Stimulated activated effector memory CD8-positive, alpha-beta T cell treated with anti-CD3 and anti-CD28 coated beads, Interleukin-12 subunit alpha, Interleukin-12 subunit beta, amount 100 ng/mL, for 72 hours (primary cell): ENCODE data around the gene NECAB2.

ENCODE experiments used
- ATAC-seq: fragments of 150-1000 bp; cut with Tn5 transposase; 2 replicates; pipeline ENCODE4 v1.10.0; 2021
- DNase-seq, 2 donors: peaks; one replicate each; pipeline ENCODE4 v3.0.0; 2021 to 2022; ENCODE audit warnings: low spot score in 2 of 2
- H3K27ac Mint-ChIP-seq: one replicate; pipeline ENCODE4 v1.8.0; 2022; ENCODE audit warnings: mild to moderate bottlenecking, mixed read lengths
- H3K36me3 Mint-ChIP-seq: one replicate; pipeline ENCODE4 v1.8.0; 2022; ENCODE audit warnings: mild to moderate bottlenecking, mixed read lengths
- H3K4me1 Mint-ChIP-seq: one replicate; pipeline ENCODE4 v1.8.0; 2022; ENCODE audit warnings: mixed read lengths
- H3K4me3 Mint-ChIP-seq: one replicate; pipeline ENCODE4 v1.8.0; 2022; ENCODE audit warnings: mild to moderate bottlenecking, mixed read lengths
- H3K9me3 Mint-ChIP-seq: one replicate; pipeline ENCODE4 v1.8.0; 2022; ENCODE audit warnings: mixed read lengths

NECAB2 gene

DNA sequence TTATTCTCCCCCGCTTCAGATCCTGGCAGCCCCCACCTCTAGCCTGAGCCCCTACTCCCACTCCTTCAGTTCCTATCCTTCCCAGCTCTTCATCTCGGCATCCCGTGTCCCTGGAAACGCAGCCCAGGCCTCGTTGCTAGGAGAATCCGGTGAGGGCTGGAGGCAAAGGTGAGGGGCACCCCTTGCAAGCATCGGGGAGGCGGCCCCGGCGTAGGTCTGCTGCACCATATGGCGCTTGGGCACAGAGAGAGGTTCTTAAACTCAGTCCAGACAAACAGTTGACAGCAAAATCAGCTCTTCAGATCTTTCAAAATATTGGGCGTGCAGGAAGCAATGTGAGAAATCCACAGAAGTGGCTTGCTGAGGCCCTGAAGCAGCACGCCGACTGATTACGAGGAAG, 59.6 kb downstream of the NECAB2 start:
- DNase-seq = no peak
- Mint-ChIP-seq H3K27ac (no peak overlapping the region), H3K4me3 (no peak overlapping the region)

DNA sequence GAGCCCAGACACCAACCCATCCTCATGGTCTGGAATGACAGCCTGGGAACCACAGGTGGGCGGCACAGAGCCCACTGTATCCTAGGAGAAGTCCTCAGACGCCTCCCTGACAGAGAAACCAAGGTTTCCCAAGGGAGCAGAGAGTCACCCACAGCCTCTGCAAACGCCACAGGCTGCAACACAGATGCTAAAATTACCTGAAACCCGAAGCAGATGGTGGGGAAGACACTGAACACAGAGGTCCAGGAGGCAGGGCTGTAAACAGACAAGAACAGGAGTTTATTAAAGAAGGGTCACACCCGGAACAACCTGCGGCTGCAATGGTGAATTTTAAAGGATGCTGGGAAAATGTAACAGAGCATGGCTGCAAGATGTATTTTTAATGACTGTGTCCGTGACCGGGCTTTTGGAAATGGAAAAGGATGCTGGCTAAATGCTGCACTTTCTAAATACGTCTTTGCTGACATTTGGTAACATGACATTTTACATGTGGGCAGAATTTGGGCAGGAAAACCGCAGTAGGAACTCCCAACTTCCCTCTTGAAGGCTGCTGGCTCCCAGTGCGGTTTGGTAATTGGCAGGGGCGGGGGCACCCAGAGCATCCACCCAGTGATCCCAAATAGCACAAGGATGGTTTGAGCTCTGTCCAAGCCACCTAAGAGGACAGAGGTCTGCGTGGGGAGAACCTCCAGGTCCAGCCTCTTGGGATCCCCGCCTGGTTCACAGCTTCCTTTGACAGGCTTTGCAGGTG, 61.4 kb downstream of the NECAB2 start:
- no peak for ATAC-seq
- DNase-seq = no peak
- H3K9me3 Mint-ChIP-seq = no peaks in the 10 kb centered on the region
- no peak overlapping the region for H3K4me3 Mint-ChIP-seq
- no peaks in the 10 kb centered on the region for H3K36me3 Mint-ChIP-seq
- peaks cover 9% of the 10 kb centered on the region for H3K4me1 Mint-ChIP-seq
- H3K27ac Mint-ChIP-seq = no peak overlapping the region

More for the DNA sequence above, 59.6 kb downstream of the NECAB2 start:
- ATAC-seq = no peak
- Mint-ChIP-seq H3K4me1 (peaks cover 9% of the 10 kb centered on the region), H3K36me3 (no peaks in the 10 kb centered on the region), H3K9me3 (no peaks in the 10 kb centered on the region)

GRCh38 chr16:84031556-84031955, 63.5 kb downstream of the NECAB2 start:
- H3K4me3 Mint-ChIP-seq = no peak overlapping the region
- no peaks in the 10 kb centered on the region for H3K36me3 Mint-ChIP-seq
- DNase-seq (no peak), ATAC-seq (peak; percentile 27)
- H3K4me1 Mint-ChIP-seq = peaks cover 9% of the 10 kb centered on the region
- H3K9me3 Mint-ChIP-seq = no peaks in the 10 kb centered on the region
- no peak overlapping the region for H3K27ac Mint-ChIP-seq

GRCh38 chr16:84032458-84033178, 64.6 kb downstream of the NECAB2 start:
- Mint-ChIP-seq H3K4me3 (no peak overlapping the region), H3K4me1 (peaks cover 9% of the 10 kb centered on the region), H3K9me3 (no peaks in the 10 kb centered on the region), H3K27ac (no peak overlapping the region), H3K36me3 (no peaks in the 10 kb centered on the region)
- ATAC-seq = no peak
- no peak for DNase-seq

- H3K36me3 Mint-ChIP-seq = no peaks in the 10 kb centered on the region
- DNase-seq = no peak
- no peak for ATAC-seq
- no peaks in the 10 kb centered on the region for H3K9me3 Mint-ChIP-seq
- no peak overlapping the region for H3K4me3 Mint-ChIP-seq
- H3K27ac Mint-ChIP-seq = no peak overlapping the region
- H3K4me1 Mint-ChIP-seq = peaks cover 9% of the 10 kb centered on the region
Measured at GRCh38 chr16:84033251-84034195, 65.5 kb downstream of the NECAB2 start.

DNA sequence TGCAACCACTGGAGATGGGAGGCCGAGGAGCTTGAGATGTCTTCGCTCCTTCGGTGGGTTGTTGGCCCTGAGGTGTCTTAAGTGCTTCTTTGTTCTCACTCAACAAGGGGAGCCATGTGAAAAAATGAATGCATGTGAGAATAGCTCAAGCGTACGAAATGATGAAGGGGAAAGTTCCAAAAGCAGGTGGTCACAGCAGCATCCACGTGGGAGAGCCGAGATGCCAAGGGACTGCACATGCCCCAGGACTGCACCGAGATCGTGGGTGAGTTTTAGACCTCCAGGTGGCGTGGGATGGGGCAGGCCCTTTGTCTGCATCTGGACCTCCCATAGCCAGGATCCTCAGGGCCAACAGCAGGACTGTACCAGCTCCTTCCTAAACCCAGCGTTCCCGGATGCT, 66.5 kb downstream of the NECAB2 start:
- Mint-ChIP-seq H3K36me3 (no peaks in the 10 kb centered on the region), H3K4me3 (no peak overlapping the region), H3K4me1 (peaks cover 4% of the 10 kb centered on the region)

GRCh38 chr16:84036131-84036530, 68.1 kb downstream of the NECAB2 start:
- Mint-ChIP-seq H3K9me3 (no peaks in the 10 kb centered on the region), H3K36me3 (no peaks in the 10 kb centered on the region), H3K27ac (no peak overlapping the region), H3K4me1 (no peaks in the 10 kb centered on the region), H3K4me3 (no peak overlapping the region)
- no peak for DNase-seq
- no peak for ATAC-seq

More for the DNA sequence above, 66.5 kb downstream of the NECAB2 start:
- Mint-ChIP-seq H3K9me3 (no peaks in the 10 kb centered on the region), H3K27ac (no peak overlapping the region)
- no peak for DNase-seq
- ATAC-seq = no peak

GRCh38 chr16:84036982-84037425, 69.0 kb downstream of the NECAB2 start:
- no peaks in the 10 kb centered on the region for H3K4me1 Mint-ChIP-seq
- H3K36me3 Mint-ChIP-seq = no peaks in the 10 kb centered on the region
- H3K4me3 Mint-ChIP-seq = no peak overlapping the region

GRCh38 chr16:84038469-84038868, 70.4 kb downstream of the NECAB2 start:
- Mint-ChIP-seq H3K4me1 (no peaks in the 10 kb centered on the region), H3K36me3 (no peaks in the 10 kb centered on the region), H3K9me3 (no peaks in the 10 kb centered on the region), H3K4me3 (no peak overlapping the region), H3K27ac (no peak overlapping the region)
- ATAC-seq = no peak
- no peak for DNase-seq

More at GRCh38 chr16:84036982-84037425, 69.0 kb downstream of the NECAB2 start:
- H3K27ac Mint-ChIP-seq = no peak overlapping the region
- DNase-seq = no peak
- no peak for ATAC-seq
- no peaks in the 10 kb centered on the region for H3K9me3 Mint-ChIP-seq

DNA sequence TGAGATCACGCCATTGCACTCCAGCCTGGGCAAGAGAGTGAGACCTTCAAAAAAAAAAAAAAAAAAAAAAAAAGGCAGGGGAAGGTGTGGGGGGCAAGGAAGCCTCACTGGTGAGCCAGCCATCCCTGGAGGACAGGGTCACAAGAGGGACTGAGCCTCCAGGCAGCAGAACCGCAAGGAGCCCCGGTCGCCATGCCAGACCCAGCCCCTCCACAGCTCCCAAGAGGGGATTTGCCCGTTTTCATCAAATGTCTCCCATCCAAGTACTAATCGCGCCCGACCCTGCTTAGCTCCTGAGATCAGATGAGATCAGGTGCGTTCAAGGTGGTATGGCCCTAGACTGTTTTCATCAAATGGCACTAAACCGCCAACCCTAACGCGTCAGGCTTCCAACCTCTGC, 71.7 kb downstream of the NECAB2 start:
- no peaks in the 10 kb centered on the region for H3K9me3 Mint-ChIP-seq

GRCh38 chr16:84040226-84040822, 72.3 kb downstream of the NECAB2 start:
- H3K27ac Mint-ChIP-seq = no peak overlapping the region
- no peaks in the 10 kb centered on the region for H3K36me3 Mint-ChIP-seq

More for the DNA sequence above, 71.7 kb downstream of the NECAB2 start:
- no peak overlapping the region for H3K4me3 Mint-ChIP-seq
- H3K4me1 Mint-ChIP-seq = no peaks in the 10 kb centered on the region
- H3K36me3 Mint-ChIP-seq = no peaks in the 10 kb centered on the region
- ATAC-seq (no peak), DNase-seq (no peak)
- H3K27ac Mint-ChIP-seq = no peak overlapping the region

DNA sequence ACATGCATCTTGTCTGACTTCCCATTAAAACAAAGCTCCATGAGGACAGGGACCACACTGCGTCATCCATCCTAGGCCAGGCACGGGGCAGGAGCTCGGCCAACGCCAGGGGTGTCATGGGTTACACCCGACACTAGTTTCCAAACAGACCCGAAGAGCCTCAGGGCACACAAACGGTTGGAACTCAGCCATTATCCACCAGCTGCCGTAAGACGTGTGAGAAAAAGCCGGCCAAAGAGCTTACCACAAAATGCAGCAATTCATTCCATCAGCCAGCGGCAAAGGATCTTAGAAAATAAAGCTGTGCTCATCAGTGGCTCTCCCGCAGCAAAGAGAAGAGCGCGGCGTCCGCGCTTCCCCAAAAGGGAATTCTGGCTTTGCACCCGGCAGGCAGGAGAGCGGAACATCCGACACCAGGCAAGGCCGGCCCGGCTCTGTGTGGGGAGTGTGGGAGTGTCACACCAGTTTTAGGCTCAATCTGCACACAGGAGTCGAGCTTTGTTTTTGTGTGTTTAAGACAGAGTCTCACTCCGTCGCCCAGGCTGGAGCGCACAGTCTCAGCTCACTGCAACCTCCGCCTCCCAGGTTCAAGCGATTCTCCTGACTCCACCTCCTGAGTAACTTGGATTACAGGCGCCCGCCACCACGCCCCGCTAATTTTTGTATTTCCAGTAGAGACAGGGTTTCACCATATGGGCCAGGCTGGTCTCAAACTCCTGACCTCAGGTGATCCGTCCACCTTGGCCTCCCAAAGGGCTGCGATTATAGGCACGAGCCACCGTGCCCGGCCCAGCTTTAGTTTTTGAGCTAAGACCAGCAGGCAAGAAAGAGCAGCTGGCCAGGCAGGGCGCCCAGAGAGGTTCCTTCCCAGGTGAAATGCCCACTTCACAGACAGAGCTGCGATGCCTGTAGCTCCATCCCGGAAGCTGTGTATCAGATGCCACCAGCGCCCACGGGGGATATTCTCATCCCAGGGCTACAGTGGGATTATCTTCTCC, 73.1 kb downstream of the NECAB2 start:
- H3K27ac Mint-ChIP-seq = no peak overlapping the region
- H3K9me3 Mint-ChIP-seq = no peaks in the 10 kb centered on the region
- no peaks in the 10 kb centered on the region for H3K36me3 Mint-ChIP-seq
- DNase-seq (no peak), ATAC-seq (no peak)
- H3K4me1 Mint-ChIP-seq = no peaks in the 10 kb centered on the region
- no peak overlapping the region for H3K4me3 Mint-ChIP-seq

More at GRCh38 chr16:84040226-84040822, 72.3 kb downstream of the NECAB2 start:
- H3K4me1 Mint-ChIP-seq = no peaks in the 10 kb centered on the region
- H3K4me3 Mint-ChIP-seq = no peak overlapping the region
- DNase-seq = no peak
- ATAC-seq = no peak
- H3K9me3 Mint-ChIP-seq = no peaks in the 10 kb centered on the region

- DNase-seq = no peak
- H3K9me3 Mint-ChIP-seq = no peaks in the 10 kb centered on the region
Measured at GRCh38 chr16:84041881-84042280, 73.8 kb downstream of the NECAB2 start.

More at GRCh38 chr16:84041881-84042280, 73.8 kb downstream of the NECAB2 start:
- Mint-ChIP-seq H3K36me3 (no peaks in the 10 kb centered on the region), H3K27ac (no peak overlapping the region), H3K4me3 (no peak overlapping the region), H3K4me1 (no peaks in the 10 kb centered on the region)
- no peak for ATAC-seq
